ENCODE results near the gene ADRB2. TPM values are rescaled to one million over a fixed set of nuclear protein-coding genes. Genes with fewer than 3 reads are reported as not detected.

Gene ADRB2
- total RNA-seq, 1 donor from 2014 or later, result 2.6 TPM

DNA sequence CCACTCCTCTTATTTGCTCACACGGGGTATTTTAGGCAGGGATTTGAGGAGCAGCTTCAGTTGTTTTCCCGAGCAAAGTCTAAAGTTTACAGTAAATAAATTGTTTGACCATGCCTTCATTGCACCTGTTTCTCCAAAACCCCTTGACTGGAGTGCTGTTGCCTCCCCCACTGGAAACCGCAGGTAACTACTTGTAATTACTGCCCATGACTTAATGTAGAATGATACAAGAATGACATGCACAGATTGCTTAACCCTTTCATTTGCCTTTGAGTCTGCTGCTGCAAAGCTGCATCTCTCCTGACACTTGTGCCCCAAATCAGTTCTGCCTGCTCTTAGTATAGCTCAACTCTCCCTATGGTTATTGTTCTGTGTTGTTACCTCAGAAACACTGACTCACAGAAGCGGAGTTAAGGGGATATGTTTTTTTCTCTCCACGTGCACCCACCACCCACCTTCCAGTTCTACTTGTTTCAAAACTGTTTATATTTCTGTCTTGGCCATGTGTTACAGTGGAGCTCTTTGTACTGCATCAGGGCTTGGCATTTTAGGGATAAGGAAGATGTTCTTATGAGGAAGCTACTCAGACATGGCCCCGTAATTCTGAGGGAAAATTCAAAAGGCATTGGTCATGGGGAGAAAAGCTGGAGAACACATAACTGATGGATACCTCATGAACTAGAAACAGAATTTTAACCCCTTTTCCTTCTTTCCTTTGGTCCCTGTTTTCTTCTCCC, 2.3 kb downstream of the ADRB2 start:
- DNase-seq (ENCODE audit: low spot score), result no peak
- intact Hi-C loops (cut with DNase I), result loop anchor here (5.0 to 10.0 kb wide), 6 partner anchors 34 to 206 kb away; no protein-coding TSS in a partner anchor

DNA sequence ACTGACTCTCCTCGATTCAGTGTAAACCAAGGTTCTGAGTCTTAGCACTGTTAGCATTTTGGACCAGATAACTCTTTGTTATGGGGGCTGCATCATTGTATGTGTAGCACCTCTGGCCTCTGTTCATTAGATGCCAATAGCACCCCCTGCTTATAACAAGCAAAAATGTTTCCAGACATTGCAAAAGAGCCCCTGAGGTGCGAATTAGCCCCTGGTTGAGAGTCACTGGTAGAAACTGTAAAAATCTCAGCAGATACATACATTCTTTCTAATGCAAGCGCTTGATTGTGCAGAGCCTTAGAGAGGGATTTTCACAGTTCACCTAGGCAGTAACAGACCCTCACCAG, 2.8 kb downstream of the ADRB2 start:
- DNase-seq (ENCODE audit: low spot score), result no peak
- intact Hi-C loops (cut with DNase I), result loop anchor here (5.0 to 10.0 kb wide), 6 partner anchors 33 to 206 kb away; no protein-coding TSS in a partner anchor

DNA sequence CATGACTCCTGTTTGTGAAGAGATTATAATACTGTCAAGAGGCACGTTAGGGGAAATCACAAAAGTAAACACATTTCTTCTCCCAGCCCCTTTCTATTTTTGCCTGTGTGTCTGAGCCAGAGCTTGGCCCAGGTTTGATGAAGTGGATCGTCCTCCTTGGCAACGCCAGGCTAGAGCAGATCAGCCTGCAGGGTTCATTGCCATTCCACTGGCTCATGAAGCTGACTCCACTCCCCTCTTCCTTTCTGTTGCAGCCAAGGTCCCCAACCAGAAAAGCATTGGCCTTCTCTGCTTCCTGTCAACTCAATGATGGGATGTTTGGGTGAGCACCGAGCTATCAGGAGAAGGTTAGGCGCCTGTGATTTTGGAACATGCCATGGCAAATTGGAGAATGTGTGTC, 3.3 kb downstream of the ADRB2 start:
- DNase-seq (ENCODE audit: low spot score), result no peak
- intact Hi-C loops (cut with DNase I), result loop anchor here (5.0 to 10.0 kb wide), 6 partner anchors 33 to 205 kb away; no protein-coding TSS in a partner anchor

DNA sequence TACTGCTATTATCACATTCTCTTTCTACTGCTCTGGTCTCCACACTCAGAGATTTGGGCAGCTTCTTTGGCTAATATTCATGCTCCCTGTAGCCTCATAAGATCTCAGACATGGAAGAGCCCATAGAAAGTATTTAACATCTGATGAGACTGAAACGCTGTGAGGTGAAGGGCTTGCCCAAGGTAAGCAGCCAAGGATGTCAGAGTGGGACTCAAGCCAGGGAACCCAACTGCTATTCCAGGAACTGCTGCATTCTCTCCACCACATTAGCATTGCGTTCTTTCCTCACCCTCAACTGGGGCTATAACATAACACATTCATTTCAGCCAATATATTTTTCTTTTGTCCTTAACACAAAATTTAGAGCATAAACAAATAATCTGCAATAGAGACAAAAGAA, 3.8 kb downstream of the ADRB2 start:
- no peak for DNase-seq (ENCODE audit: low spot score)
- intact Hi-C loops (cut with DNase I), result no loop called here

DNA sequence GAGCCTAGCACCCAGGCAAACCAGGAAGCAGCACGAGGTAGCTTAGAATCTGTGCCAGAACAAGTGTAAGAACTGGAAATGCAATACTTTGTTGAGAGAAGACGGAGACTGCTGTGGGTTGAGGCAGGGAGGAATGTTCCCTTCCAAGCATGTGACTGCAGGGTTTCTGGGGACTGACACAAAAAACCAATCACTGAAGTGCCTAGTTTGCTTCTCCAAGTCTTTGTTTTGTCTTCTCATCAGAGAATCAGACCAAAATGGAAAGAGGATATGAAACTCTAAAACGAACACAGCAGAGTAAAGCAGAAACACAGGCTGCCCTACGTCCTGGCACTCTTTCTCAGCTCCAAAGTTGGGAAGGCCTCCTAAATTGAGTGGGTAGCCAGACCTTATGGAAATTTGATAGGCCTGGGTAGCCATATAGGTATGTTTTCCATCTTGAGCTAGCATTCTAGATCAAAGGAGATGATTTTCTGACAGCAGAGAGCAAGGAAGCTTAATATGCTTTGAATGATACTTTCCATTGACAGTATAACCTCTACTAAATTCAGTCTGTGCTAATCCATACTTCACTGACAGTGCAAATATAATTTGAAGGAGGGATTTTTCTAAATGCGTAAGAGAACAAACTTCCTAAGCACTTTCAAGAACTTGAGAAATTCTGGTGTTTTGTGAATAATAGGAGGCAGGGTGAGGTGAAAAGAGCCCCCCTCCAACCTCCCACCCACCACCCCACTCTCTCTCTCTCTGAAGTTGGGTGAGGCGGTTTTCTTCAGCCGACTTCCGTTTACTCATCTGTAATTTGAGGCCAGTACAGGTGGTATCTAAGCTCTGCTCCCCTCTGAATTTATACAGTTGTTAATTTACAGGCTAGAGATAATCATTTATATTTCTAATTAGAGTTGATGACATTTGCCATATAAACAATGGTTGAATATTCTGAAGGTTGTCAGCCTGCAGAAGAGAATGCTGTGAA, 5.5 kb downstream of the ADRB2 start:
- intact Hi-C loops (cut with DNase I), result no loop called here
- DNase-seq (ENCODE audit: low spot score), result no peak

DNA sequence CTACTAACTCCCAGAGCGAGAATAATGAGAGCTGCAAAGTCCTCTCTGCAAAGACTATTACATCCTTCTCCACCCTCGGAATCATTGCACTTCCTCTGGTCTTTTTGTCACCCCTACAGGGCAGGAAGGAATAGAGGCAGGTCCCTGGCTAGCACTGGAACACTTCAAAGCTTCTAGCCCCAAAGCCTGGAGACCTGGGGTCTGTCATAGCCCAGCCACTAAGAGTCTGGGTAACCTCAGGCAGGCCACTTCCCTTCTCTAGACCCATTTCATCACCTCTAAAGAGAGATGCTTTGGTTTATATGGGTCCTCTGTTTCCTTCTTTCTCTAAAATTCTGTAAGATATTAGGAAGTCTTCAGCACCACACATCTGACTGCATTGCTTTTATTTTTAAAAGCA, 6.7 kb downstream of the ADRB2 start:
- DNase-seq (ENCODE audit: low spot score), result no peak
- intact Hi-C loops (cut with DNase I), result no loop called here

DNA sequence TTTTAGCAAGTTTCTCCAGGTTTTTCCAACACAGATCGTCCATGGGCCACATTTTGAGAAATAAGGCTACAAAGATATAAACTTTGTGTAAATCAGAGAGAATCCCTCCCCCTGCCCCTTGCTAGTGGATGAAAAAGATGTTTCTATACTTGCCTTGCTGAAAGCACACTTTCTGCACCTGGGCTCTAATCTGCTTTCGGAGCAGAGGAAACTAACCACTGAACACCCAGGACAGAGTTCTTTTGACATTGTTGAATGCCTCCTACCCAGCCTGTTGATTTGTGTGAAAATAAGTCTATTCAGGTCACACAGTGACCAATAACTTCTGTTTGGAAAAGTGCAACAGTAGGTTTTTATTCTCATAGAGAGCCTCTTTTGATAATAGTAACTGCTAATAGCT, 7.5 kb downstream of the ADRB2 start:
- intact Hi-C loops (cut with DNase I), result no loop called here
- no peak for DNase-seq (ENCODE audit: low spot score)

DNA sequence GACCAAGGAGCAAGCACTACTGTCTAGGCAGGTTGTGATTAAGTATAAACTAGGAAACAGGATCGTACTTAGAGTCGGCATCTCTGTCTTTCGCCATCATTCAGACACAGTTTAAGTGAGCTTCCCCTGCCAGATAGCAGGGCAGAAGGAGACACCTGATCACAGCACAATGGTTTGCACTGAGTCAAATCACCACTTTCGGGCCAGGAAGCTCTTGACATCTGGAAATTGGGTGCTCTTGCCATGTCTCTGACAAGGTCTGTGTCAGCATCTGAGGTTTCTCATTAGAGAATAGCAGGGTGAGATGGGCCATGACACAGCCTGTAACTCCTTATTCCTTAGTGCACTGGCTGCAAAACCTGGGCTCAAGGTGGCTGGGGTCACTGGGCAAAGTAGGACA, 8.3 kb downstream of the ADRB2 start:
- no peak for DNase-seq (ENCODE audit: low spot score)
- intact Hi-C loops (cut with DNase I), result no loop called here

DNA sequence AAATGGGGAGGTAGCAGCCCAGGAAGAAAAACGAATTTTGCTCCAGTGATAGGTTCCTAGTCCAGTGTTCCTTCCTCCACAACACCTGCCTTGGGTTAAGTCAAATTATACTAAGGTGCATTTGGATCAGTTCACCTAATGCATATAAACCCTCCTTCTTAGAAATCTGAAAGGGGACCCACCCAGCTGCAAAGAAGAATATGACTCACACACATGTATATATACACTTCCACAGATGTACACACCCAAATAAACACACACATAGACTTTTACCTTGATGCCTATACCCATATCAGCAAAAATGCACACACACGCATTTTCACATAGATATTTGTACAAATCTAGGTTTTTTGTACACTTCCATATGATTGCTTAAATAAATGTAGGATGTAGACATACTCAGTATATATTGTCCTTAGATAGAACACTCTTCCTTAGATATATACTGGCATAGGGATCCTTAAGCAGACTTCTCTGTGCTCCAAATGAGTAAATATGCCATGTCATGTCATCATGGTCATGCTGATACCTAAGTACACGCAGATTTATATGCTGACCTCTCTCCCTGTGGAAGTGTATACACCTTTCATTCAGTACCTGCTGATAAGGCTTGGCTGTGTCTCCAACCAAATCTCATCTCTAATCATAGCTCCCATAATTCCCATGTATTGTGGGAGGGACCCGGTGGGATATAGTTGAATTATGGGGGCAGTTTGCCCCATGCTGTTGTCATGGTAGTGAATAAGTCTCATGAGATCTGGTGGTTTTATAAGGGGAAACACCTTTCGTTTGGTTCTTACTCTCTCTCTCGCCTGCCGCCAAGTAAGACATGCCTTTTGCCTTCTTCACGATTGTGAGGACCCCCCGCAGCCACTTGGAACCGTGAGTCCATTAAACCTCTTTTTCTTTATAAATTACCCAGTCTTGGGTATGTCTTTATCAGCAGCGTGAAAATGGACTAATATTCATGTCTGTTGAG, 10.2 kb downstream of the ADRB2 start:
- intact Hi-C loops (cut with DNase I), result no loop called here

DNA sequence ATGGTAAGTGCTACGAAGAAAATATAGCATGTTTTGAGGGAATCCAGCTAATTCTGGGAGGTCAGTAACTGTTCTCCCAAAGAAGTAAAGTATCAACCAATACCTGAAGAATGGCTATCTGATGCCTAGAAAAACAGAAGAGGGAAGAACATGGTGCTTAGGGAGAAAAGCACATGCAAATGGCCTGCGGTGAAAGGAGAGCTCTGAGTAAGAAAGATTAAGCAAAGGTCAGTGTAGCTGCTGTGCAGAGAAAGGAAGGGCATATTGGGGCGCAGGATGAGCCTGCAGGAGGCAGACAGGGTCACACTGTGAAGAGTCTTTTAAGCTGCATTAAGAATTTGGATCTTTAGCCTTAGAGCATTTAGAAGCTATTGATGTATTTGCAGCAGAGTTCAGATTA, 11.0 kb downstream of the ADRB2 start:
- intact Hi-C loops (cut with DNase I), result no loop called here

More for the DNA sequence above, 10.2 kb downstream of the ADRB2 start:
- DNase-seq (ENCODE audit: low spot score), result no peak

DNA sequence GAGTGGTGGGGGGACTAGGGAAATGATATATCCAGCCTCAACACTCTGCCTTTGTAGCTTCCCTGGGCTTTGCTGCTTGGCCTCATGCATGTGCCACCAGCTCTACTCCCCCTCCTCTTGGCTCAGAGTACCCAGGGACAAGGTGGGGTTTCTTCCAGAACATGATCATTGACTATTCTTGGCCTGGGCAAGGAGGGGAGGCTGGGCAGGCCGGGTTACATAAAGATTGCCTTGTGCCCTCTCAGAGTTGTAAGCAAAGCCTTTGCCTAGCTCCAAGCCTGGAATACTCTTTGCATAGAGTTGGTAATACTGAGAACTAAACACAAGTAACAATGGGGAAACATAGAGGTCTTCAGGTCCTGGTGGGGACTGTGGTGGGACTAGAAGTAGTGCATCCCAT, 11.9 kb downstream of the ADRB2 start:
- intact Hi-C loops (cut with DNase I), result no loop called here
- no peak for DNase-seq (ENCODE audit: low spot score)

More for the DNA sequence above, 11.0 kb downstream of the ADRB2 start:
- no peak for DNase-seq (ENCODE audit: low spot score)

DNA sequence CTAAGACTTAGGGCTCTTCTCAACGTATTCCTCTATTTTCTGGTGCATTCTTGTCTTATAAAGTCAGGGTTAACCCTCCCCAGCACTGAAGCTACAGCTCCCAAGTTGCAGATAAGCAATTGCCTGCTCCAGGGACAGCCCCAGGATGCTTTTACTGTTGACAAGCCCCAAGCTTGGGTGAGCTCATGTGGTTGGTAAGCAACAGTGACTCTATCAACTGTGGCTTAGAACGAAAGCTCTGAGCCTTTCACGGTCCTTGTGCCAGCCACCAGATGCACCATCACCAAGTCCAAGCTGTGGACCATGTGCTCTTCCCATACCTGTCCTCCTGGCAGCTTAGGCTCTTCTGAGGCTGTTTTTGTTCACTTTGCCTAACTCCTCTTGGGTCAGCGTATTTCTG, 13.5 kb downstream of the ADRB2 start:
- DNase-seq (ENCODE audit: low spot score), result no peak
- intact Hi-C loops (cut with DNase I), result no loop called here

DNA sequence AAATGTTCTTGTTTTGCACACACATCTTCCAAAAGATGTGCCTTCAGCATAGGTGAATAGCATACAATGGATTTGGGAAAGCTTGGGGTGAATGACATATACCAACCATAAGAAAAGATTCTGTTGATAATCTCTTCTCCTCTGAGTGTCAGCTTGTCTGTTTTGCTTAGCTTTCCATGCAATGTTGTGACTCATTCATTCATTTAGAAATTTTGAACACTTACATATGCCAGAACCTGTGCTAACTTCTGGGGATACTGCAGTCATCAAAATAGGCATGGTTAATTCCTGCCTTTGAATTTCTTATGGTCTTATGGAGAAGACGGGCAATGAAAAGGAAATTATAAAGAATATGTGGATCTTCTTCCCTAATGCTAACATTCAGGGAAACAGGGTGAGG, 14.1 kb downstream of the ADRB2 start:
- DNase-seq (ENCODE audit: low spot score), result no peak
- intact Hi-C loops (cut with DNase I), result no loop called here

DNA sequence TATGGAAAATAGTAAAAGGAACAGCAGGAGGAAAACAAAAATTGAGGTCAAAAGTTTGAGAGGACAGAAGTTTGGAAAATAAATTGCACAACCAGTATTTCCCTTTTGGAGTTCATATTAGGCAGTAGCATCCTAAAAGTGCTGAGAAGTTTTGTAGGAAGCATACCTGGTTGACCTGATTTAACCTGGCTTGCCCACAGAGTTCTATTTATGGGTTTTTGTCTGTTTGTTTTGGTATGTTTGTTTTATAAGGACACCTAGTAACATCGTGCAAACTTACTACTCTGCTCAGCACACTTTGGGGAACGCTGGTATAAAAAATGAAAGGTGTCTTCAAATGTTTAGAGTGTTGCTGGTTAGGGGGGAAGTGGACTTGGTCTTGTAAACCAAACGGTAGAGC, 15.1 kb downstream of the ADRB2 start:
- intact Hi-C loops (cut with DNase I), result no loop called here
- no peak for DNase-seq (ENCODE audit: low spot score)

DNA sequence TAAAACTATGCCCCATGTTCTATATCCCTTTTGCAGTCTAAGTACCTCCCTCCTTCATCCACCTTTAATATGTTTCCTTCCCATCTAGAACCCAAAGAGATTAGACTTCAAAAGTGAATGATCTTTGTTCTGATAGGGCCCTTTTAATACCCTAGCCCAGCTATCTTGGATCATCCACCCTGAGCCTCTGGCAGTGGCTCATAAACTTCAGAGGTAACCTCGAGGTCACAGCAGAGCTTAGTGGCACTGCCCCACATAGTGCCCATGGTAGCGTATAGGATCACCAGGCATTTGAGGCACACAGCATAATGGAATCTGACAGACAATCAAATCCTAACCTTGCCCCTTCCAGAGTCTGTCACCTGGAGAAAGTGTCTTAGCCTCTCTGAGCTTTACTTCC, 15.8 kb downstream of the ADRB2 start:
- intact Hi-C loops (cut with DNase I), result no loop called here
- DNase-seq (ENCODE audit: low spot score), result no peak

DNA sequence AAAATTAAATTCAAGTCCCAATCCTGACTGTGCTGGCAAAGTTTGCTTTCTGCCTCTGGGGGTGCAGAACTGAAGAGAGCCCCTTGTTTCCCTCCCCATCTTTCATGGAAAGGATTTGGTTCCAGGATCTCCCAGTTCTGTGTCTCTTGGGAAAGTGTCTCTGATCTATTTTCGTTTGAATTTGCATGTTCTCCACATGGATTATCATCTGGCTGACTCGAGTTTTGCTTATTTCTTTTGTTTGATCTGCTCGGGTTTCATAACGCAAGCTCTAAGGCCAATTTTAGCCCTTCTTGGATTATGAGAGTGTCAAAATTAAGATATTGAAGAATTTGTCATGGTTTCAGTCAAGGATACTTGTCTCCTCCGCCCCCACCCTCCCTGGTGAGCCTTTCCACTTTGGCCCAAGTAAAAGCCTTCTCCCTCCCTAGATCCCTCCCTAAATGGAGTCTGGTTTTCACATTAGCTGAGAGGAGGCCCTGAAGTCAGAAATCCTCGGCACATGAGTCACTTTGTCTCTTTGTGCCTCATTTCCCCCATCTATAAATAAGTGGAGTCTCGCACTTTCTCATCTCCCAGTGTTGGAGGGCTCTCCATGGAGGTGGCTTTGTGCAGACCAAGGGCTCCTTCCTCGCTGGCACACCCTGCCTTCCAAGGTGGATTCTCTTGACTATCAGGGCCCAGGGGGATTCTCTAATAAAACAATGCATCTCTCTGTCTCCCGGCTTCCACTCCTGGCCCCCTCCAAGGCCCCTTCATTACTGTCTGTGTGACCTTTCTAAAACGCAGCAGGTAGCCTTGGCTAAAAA, 17.3 kb downstream of the ADRB2 start:
- intact Hi-C loops (cut with DNase I), result no loop called here
- DNase-seq (ENCODE audit: low spot score), result no peak

DNA sequence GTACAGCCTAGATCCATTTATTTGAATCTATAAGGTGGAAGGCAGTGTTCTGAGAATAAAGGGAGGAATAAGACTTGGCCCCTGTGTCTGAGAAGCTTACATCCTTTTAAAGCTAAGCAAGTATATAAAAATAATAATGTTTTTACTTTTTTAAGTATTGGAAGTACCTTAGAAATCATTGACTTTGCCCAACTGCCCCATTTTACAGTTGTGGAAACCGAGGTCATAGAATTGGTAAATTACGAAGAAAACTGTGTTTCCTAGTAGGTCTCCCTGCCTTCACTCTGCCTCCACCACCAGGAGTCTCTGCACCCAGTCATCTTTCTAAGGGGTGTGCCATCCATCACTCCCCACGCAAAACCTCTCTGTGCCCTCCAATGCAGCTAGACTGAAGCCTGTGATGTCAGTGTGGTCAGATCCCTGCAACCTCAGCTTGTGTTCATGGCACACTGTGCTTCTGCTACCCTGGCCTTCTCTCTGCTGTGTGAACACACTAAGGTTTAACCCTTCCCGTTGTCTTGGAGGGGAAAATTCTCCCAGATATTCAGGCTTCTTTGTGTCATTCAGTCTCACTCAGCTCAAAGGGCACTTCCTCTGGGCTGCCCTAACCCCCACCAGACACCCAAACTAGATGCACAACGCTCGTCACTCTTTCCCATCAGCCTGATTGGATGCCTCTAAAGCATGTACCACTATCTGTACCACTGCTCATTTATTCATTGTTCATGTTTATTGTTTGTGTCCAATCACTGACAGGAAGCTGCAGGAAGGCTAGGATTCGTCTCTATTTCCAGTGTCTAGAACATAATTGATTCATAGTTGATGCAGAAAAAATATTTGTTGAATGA, 18.2 kb downstream of the ADRB2 start:
- DNase-seq (ENCODE audit: low spot score), result no peak
- intact Hi-C loops (cut with DNase I), result no loop called here

DNA sequence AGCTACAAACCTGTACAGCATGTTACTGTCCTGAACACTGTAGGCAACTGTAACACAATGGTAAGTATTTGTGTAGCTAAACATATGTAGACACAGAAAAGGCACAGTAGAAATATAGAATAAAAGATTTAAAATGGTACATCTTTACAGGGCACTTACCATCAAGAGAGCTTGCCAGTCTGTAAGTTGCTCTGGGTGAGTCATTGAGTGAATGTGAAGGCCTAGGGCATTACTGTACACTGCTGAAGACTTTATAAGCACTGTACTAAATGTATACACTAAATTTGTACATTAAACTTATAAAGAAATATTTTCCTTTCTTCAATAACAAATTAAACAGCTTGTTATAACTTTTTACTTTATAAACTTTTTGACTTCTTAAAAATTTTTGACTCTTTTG, 20.5 kb downstream of the ADRB2 start:
- intact Hi-C loops (cut with DNase I), result no loop called here
- DNase-seq (ENCODE audit: low spot score), result no peak

Data from cardiac septum (tissue), 1 donor.